Epithelial cell of esophagus (primary cell): ENCODE data around the gene COQ8B.
A peak's percentile ranks its signal among the peaks of the same experiment; 100 is the strongest.

ENCODE experiments used
- DNase-seq: peaks from one replicate; pipeline ENCODE4 v3.0.0; 2010; ENCODE audit warnings: low read depth
- H3K4me3 ChIP-seq: 2 replicates; pipeline ENCODE4 v1.5.1; 2011; ENCODE audit warnings: mild to moderate bottlenecking, low read length, control low read depth
- CTCF ChIP-seq: IDR thresholded peaks from 2 replicates; pipeline ENCODE4 v1.5.1; 2011; ENCODE audit warnings: low read depth, mild to moderate bottlenecking, low read length, control low read depth, inconsistent platforms; ENCODE audit not compliant: insufficient read depth; ENCODE audit errors: missing control alignments

Gene COQ8B

GRCh38 chr19:40717325-40717879, 716 bp upstream of the COQ8B start:
- peak; percentile 28 for DNase-seq
- peak overlapping the region; percentile 99 for H3K4me3 ChIP-seq
- TF ChIP-seq CTCF = no peak

DNA sequence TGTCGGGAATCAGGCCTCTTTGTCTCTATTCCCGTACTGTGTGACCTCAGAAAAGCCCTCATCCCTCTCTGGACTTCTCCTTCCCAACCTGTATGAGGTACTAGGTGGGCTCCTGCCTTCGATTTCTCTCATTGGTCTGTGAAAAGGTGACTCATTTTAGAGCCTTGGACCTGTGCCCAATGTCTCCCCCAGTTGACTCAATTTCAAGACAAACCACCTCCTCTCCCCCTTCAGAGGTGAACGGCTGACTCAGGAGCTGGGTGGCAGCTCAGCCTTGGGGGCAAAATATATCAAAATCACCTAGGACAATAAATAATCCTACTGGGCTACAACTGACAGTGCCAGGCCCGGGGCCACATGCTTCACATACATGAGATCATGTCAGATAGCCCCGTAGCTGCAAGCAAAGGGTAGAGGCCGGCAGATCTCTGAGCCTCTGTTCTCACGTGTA, 630 bp downstream of the COQ8B start:
- DNase-seq = peak; percentile 99
- no peak for TF ChIP-seq CTCF
- H3K4me3 ChIP-seq = peak overlapping the region; percentile 99

- peak overlapping the region; percentile 70 for H3K4me3 ChIP-seq
- peak; percentile 92 for DNase-seq
- TF ChIP-seq CTCF = no peak
Measured at GRCh38 chr19:40714441-40715299, 2.0 kb downstream of the COQ8B start.

DNA sequence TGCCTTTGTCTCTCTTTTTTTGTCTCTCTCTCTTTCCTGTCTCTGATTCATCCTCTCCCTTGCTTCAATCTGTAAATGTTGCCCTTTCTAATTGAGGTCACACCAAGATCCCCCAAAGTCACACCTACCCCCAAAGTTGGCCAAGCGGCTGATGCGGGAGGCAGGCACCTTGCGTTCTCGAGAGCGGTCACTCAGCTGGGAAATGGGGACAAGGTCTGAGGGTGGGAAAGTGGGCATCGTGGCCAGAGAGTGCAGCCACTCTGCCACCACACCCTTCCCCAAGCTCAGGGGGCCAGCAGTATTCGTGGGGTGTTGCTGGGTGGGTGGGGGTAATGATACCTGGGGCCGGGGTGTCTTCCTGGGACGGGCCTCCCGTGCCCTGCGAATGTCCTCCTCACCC, 2.7 kb downstream of the COQ8B start:
- H3K4me3 ChIP-seq = peak overlapping the region; percentile 70
- DNase-seq = no peak
- no peak for TF ChIP-seq CTCF

DNA sequence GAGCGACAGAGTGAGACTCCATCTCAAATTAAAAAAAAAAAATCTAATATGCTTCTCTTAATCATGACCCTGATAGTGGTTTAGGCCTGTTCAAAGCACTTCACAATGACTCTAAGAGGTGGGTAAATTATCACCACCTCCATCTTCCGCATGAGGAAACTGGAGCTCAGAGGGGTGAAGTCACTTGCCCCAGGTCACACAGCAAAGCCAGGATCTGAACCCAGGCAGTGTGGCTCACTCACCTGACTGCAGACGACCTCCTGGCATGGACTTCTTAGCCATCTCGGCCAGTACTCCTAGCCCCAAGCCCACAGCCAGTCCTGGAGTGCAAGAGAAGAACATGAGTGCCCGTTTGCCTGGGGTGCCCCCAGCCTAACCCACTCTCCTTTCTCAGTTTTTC, 6.9 kb downstream of the COQ8B start:
- no peak overlapping the region for H3K4me3 ChIP-seq
- no peak for DNase-seq
- no peak for TF ChIP-seq CTCF

DNA sequence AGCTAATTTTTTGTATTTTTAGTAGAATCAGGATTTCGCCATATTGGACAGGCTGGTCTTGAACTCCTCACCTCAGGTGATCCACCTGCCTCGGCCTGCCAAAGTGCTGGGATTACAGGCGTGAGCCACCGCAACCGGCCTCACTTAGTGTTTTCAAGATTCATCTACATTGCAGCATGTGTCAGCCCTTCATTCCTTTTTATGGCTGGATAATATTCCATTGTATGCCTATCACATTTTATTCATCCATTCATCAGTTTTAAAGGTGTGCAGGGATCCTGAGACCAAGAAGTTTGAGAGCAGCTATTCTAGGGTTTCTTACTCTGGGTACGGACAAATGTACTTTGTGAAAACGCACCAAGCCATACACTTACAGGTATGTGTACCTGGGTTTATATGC, 9.1 kb downstream of the COQ8B start:
- no peak for TF ChIP-seq CTCF
- DNase-seq = no peak
- no peak overlapping the region for H3K4me3 ChIP-seq
